Measurements from ENCODE around the gene ODAD3.

ODAD3 gene

DNA sequence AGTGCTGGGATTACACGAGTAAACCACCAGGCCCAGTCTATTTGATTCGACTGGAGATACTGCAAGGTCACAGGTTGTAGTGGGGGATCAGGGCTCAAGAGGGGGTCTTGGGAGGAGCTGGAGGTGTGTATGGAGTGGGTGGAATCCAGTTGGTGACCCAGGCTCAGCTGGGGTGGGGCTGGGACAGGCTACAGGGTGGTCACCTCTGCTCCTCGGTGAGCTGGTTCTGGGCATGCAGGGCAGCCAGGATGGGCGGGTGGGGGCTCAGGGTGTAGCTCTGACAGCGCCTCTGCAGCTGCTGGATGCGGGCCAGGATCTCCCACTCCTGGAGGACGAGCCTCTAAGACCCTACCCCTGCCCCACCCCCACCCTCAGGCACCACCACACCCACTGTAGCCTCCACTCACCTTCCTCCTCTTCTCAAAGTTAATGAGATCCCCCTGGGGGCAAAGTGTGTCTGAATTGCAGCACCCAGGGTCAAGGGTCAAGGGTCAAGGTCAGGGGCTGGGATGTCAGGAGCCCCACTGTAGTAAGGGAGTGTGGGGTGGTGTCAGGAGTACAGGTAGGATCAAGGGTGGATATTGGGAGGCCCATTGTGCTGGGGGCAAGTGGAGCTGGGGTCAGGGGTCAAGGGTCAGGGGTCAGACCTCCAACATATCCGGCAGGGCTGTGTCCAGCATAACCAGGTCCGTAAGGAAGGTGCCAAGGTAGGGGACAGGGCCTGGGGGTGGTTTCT, 32.9 kb downstream of the ODAD3 start:
- no peak overlapping the region for H3K4me3 ChIP-seq (ENCODE audit: low read depth in 1 of 2, low read length in 1 of 2)
- peaks cover 18% of the 10 kb centered on the region for H3K27me3 ChIP-seq
- H3K4me1 ChIP-seq (ENCODE audit: control insufficient read depth in 1 of 2, insufficient read depth in 1 of 2, low read depth in 1 of 2, low read length in 1 of 2), result peaks cover 12 to 13% of the 10 kb centered on the region in 2 experiments
- no peak overlapping the region for H3K27ac ChIP-seq
- no peaks in the 10 kb centered on the region for H3K36me3 ChIP-seq
- TF ChIP-seq, protein P1, sequence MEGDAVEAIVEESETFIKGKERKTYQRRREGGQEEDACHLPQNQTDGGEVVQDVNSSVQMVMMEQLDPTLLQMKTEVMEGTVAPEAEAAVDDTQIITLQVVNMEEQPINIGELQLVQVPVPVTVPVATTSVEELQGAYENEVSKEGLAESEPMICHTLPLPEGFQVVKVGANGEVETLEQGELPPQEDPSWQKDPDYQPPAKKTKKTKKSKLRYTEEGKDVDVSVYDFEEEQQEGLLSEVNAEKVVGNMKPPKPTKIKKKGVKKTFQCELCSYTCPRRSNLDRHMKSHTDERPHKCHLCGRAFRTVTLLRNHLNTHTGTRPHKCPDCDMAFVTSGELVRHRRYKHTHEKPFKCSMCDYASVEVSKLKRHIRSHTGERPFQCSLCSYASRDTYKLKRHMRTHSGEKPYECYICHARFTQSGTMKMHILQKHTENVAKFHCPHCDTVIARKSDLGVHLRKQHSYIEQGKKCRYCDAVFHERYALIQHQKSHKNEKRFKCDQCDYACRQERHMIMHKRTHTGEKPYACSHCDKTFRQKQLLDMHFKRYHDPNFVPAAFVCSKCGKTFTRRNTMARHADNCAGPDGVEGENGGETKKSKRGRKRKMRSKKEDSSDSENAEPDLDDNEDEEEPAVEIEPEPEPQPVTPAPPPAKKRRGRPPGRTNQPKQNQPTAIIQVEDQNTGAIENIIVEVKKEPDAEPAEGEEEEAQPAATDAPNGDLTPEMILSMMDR (IDR thresholded peaks at IDR 0.05), result no peak
- H3K9me3 ChIP-seq, result no peaks in the 10 kb centered on the region

GRCh38 chr19:11400798-11401197, 34.1 kb downstream of the ODAD3 start:
- peaks cover under 1% of the 10 kb centered on the region in 2 experiments for H3K4me1 ChIP-seq (ENCODE audit: control insufficient read depth in 1 of 2, insufficient read depth in 1 of 2, low read depth in 1 of 2, low read length in 1 of 2)
- no peaks in the 10 kb centered on the region for H3K9me3 ChIP-seq

DNA sequence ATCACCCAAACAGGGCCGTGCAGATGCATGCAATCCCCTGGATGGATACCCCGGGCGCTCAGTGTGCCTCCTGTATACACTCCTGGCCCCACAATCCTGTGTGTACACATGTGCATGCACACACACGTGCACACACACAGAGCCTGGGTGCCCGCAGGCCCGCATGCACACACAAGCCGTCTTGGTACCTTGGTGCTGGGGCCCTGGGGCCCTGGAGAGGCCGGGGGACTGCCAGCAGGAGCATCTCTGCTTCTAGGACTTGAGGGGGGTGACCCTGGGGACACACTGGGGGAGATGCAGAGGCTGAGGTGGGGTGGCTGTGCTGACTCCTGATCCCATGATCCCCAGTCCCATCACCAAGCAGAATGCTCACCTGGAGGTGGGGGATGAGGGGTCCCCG, 35.3 kb downstream of the ODAD3 start:
- Histone ChIP-seq H3K27ac (no peak overlapping the region), H3K4me3 (ENCODE audit: low read depth in 1 of 2, low read length in 1 of 2) (no peak overlapping the region), H3K27me3 (peaks cover 4% of the 10 kb centered on the region), H3K9me3 (no peaks in the 10 kb centered on the region), H3K4me1 (ENCODE audit: control insufficient read depth in 1 of 2, insufficient read depth in 1 of 2, low read depth in 1 of 2, low read length in 1 of 2) (peaks cover 4% of the 10 kb centered on the region in 2 experiments), H3K36me3 (no peaks in the 10 kb centered on the region)
- TF ChIP-seq, protein P1 (IDR thresholded peaks at IDR 0.05), result no peak

More at GRCh38 chr19:11400798-11401197, 34.1 kb downstream of the ODAD3 start:
- Histone ChIP-seq H3K27ac (no peak overlapping the region), H3K27me3 (peaks cover 13% of the 10 kb centered on the region), H3K4me3 (ENCODE audit: low read depth in 1 of 2, low read length in 1 of 2) (no peak overlapping the region), H3K36me3 (no peaks in the 10 kb centered on the region)
- TF ChIP-seq, protein P1 (IDR thresholded peaks at IDR 0.05), result no peak

- Histone ChIP-seq H3K4me1 (ENCODE audit: control insufficient read depth in 1 of 2, insufficient read depth in 1 of 2, low read depth in 1 of 2, low read length in 1 of 2) (peaks cover 4% of the 10 kb centered on the region in 2 experiments), H3K36me3 (no peaks in the 10 kb centered on the region), H3K27me3 (peaks cover 4% of the 10 kb centered on the region), H3K27ac (no peak overlapping the region), H3K4me3 (ENCODE audit: low read depth in 1 of 2, low read length in 1 of 2) (no peak overlapping the region), H3K9me3 (no peaks in the 10 kb centered on the region)
- TF ChIP-seq, protein P1 (IDR thresholded peaks at IDR 0.05), result no peak
Observed at GRCh38 chr19:11397089-11397610, 37.8 kb downstream of the ODAD3 start.

GRCh38 chr19:11390933-11391680, 43.8 kb downstream of the ODAD3 start:
- no peaks in the 10 kb centered on the region for H3K36me3 ChIP-seq
- H3K27me3 ChIP-seq, result no peaks in the 10 kb centered on the region
- peaks cover 20 to 22% of the 10 kb centered on the region in 2 experiments for H3K4me1 ChIP-seq (ENCODE audit: control insufficient read depth in 1 of 2, insufficient read depth in 1 of 2, low read depth in 1 of 2, low read length in 1 of 2)
- no peak overlapping the region for H3K27ac ChIP-seq
- TF ChIP-seq, protein P1 (IDR thresholded peaks at IDR 0.05), result no peak
- no peak overlapping the region for H3K4me3 ChIP-seq (ENCODE audit: low read depth in 1 of 2, low read length in 1 of 2)
- H3K9me3 ChIP-seq, result no peaks in the 10 kb centered on the region
